PC-9 (cell line): Measurements from ENCODE around the gene SMARCC2.

Experiments used
- CTCF ChIP-seq: fragments of 200-600 bp; sonication (generic); conservative IDR thresholded peaks from 2 replicates; pipeline ENCODE4 v1.6.1; 2017; ENCODE audit warnings: mixed run types, antibody characterized with exemption, mild to moderate bottlenecking, moderate library complexity
- EZH2 ChIP-seq: fragments of 200-600 bp; sonication (generic); IDR thresholded peaks from 2 replicates; pipeline ENCODE4 v1.8.0; 2017; ENCODE audit warnings: antibody characterized with exemption, low read depth

GRCh38 chr12:56127485-56127887 is 61.8 kb downstream of the SMARCC2 start:
- TF ChIP-seq CTCF (no peak), EZH2 (no peak)
